Measurements from ENCODE around the gene IL17RB. TPM values are rescaled to one million over a fixed set of nuclear protein-coding genes. Genes with fewer than 3 reads are reported as not detected.

IL17RB gene, protein sequence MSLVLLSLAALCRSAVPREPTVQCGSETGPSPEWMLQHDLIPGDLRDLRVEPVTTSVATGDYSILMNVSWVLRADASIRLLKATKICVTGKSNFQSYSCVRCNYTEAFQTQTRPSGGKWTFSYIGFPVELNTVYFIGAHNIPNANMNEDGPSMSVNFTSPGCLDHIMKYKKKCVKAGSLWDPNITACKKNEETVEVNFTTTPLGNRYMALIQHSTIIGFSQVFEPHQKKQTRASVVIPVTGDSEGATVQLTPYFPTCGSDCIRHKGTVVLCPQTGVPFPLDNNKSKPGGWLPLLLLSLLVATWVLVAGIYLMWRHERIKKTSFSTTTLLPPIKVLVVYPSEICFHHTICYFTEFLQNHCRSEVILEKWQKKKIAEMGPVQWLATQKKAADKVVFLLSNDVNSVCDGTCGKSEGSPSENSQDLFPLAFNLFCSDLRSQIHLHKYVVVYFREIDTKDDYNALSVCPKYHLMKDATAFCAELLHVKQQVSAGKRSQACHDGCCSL
- total RNA-seq = under 0.01 TPM

DNA sequence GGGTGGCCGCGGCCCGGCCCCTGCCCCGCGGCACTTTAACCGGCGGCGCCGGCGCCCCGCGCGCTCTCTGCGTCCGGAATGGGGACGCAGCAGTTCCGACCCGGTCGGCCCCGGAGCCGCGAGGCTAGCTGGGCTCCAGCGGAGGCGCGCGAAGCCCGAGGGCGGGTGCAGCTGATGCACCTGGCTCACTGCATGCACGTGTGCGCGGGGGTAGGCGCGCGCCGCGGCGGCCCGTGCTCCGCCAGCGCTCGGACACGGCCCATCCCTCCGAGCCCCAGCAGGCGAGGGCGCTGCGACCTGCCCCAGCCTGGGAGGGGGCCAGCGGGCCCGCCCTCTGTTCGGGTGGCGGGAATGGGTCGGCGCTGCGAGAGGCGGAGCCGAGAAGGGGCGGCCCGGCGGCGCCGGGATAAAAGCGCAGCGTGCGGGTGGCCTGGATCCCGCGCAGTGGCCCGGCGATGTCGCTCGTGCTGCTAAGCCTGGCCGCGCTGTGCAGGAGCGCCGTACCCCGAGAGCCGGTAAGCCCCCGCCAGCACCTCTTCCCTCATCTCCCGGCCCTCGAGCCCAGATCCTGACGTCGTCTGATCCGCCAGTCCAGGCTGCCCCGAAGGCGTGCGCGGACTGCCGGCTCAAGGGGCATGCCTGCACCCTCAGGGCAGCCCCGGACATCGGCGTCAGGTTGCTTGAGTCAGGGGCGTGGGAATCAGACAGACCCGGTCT is at the start of gene IL17RB, which contains the start of gene CHDH:
IL17RB (plus strand) TSS at position 435 of the 717 bp plus-strand sequence; CDS start at position 456, 21 bp downstream.
CHDH (minus strand) TSS at position 286 of the 717 bp plus-strand sequence. CDS start 22,411 bp downstream, outside the sequence.
- DNase-seq (ENCODE audit: low read depth in 2 of 3, low spot score in 2 of 3) = peak in 2 of 3 donors; percentile 11 to 14

DNA sequence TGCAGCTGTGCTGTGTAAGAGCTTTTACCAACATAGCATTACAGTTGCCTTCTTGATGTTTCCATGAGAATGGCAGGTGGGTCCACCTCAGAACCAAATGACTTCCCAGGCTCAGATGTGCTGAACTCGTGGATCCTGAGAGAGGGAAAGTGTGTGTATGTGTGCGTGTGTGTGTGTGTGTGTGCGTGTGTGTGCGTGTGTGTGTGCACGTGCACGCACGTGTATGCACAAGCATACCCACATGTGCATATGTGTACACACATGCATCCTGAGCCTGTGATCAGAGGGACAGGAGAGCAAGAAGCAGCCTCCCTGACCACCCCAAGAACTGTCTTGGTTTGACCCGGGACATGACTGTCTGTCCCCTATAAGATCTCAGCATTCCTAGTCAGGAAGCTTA is 48.2 kb upstream of the IL17RB start:
- DNase-seq (ENCODE audit: low read depth in 2 of 3, low spot score in 2 of 3) = no peak

DNA sequence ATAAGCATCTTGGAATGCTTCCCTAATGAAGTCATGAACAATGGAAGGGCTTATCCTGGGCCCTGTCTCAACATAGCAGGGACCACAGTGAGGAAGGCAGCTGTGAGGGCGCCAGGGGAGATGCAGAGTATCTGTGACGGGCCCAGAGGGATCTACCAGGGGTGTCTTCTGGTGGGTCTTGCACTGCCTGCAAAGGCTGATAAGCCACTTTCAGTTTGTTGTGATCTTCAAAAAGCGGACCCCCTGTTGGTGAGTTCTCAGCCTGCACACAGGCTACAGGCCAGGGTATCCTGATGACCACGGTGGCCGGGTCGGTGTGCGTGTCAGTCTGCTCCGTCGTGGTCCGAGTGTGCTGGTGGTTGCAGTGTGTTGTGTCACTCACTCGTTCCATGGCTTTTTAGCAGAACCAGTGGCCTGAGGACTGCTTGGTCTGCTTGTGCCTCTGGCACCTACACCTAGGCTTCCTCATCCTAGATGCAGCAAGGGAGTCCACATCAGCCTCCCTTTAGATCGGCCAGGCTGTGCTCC is 47.0 kb upstream of the IL17RB start:
- no peak for DNase-seq (ENCODE audit: low read depth in 2 of 3, low spot score in 2 of 3)

DNA sequence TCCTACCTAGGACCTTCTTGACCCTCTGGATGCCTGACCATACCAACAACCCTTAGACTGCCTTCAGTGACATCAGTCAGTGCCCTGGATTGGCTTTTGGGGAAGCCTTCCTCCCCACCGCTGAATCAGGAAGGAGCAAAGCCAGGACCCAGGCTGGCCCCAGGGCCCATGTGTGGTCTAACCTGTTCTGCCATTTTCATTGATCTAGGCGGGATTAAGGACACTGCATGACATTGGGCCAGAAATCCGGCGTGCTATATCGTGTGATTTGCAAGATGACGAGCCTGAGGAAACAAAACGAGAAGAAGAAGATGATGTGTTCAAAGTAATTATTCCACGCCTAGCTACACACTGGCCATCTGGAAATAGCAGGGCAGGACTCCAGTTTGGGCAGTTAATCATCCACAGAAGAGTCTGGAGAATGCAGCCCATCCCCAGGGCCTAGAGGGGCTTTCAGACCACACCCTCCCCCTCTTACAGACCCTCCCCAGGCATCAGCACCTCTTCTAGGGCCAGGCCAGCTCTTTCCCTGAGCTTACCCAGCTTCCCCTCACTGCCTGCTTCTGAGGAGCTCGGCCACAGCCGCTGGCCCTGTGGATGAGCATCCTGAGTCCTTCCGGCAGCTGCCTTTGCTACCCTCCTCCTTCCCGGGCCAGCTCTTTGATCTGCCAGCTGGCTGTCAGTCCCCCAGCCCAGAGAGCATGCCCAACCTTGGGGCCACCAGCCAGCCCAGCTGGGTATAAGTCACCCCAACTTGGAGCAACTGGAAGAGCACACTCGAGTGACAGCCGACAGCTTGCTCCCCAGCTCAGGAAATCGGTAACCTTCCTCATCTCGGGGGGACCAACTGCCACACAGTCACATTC is 46.1 kb upstream of the IL17RB start:
- DNase-seq (ENCODE audit: low read depth in 2 of 3, low spot score in 2 of 3) = no peak

DNA sequence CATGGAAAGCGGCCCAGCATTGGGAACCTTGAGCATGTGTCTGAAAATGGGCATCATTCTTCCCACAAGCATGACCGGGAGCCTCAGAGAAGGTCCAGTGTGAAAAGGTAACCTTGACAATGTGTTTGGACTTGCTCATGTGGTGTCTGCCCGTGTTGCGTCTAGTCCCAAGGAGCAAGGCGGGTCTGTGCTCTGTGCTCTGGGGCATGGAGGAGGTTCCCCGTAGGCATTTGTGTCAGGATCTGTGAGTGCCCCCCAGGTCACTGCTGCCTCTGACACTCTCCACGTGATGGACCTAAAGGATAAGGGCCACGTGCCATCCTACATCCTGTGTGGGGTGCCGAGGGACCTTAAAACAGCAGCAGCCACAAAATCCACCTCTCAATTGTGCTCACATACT is 45.0 kb upstream of the IL17RB start:
- DNase-seq (ENCODE audit: low read depth in 2 of 3, low spot score in 2 of 3) = no peak

DNA sequence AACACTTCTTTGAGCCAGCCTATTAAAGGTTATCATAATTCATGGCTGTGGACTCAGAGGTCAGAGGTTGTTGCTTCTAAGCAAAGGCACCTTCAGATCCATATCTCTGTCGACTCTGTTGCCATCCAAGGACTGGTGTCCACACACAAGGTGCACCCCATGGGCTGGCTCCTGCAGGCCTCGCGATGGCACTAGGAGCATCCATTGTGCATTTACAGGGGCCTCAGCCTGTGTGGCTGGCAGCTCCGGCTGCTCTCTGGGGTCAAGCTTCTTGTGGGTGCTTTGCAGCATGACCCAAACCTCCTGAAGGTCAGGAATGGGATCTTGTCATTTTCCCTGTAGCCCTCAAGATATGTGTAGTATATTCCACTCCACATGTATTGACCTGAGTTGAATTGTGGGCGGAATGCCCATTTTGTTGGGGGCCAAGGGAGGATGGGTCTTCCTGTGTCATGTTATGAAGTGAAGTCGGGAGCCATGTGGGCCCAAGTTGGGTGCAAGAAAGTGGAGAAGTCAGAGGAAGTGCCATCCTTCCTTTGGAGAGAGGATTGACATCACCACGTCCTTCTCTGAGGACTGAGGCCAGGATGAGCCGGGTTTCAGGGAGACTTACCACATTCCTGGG is 44.0 kb upstream of the IL17RB start:
- DNase-seq (ENCODE audit: low read depth in 2 of 3, low spot score in 2 of 3) = no peak

DNA sequence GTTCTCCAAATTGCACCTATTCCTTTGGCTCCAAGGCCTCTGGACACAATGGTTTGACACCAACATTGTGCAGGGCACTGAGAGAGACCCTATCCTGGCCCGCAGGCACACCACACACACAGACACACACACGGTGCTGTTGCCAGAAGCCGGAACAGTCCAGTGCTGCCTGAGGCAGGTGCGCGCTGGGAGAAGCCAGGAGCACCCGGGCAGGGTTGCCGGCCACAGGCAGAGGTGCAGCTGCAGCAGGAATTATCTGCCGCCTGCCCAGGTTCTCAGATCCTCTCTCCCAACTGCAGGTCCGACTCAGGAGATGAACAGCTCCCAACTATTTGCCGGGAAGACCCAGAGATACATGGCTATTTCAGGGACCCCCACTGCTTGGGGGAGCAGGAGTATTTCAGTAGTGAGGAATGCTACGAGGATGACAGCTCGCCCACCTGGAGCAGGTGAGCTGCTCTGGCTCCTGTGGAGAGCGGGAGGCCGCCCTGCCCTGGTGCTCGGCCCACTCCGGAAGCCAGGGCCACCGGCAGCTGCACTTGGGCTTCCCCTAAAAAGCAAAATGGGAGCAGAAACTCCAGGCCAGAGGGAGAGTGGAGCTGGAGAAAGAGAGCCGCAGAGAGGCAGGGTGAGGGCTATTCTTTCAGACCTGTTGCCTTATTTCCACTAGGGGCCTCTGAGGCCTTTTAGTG is 43.1 kb upstream of the IL17RB start:
- DNase-seq (ENCODE audit: low read depth in 2 of 3, low spot score in 2 of 3) = no peak

DNA sequence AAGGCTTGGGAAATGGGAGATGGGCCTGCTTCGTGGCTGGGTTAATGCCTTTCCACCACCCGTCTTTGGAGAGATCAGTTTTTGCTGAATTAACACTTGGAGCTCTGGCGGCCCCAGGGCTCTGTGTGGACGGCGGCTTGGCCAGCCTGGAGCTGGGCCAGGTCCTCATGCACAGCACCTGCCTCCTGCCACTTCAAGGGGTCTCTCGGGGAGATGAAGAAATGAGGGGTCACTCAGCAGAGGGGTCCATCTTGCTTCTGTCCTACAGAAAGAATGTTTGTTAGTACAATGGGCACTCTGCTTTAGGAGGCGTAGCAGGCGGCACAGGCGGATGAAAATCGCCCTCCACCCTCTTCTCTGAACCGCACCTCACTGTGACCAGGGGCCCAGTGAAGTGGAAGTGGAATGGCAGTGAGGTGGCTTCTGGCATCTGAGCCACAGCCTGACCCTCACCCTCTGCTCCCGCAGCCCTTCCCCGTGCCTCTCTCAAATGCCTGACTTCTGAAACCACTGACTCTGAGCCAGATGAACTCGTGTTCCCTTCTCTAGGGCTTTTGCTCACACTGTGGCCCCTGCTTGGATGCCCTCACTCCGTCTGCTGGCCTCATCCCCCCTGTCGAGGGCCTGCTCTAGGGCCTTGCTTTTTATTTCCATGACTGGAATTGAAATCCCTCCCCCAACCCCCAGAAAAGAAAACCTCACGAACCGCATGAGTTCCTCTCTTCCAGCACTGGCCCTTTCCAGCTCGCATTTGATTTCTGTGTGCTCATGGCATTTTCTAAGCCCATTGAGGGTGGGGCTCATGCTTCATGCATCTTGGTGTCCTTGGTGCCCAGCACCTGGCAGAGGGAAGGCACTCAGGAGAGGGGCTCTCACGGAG is 42.3 kb upstream of the IL17RB start:
- DNase-seq (ENCODE audit: low read depth in 2 of 3, low spot score in 2 of 3) = no peak

DNA sequence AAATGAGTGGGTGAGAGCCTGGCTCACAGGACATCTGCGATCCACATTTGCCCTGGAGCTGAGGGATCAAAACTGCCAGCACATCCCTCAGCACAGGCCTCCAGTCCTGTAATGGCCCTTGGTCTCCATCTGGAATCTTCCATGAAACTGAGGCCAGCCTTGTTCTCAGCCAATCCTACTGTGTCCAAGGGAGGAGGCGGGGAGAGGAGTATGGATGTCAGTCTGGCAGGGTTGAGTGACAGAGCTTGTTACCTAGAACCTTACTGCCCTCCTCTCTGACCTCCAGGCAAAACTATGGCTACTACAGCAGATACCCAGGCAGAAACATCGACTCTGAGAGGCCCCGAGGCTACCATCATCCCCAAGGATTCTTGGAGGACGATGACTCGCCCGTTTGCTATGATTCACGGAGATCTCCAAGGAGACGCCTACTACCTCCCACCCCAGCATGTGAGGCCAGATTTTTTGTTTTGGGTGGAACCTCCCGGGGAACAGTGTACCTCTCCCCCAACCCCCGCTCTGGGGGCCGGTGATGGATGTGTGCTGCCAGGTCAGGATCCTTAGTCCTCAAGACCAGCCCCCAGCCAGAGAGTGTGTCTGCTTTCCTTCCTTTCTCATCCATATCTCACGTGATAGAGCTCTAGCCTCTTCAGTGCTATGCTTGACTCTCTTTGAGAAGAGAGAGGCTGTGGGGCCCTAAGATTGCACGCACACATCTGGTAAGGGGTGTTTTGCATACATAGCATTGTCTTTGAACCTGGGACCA is 41.5 kb upstream of the IL17RB start:
- no peak for DNase-seq (ENCODE audit: low read depth in 2 of 3, low spot score in 2 of 3)

DNA sequence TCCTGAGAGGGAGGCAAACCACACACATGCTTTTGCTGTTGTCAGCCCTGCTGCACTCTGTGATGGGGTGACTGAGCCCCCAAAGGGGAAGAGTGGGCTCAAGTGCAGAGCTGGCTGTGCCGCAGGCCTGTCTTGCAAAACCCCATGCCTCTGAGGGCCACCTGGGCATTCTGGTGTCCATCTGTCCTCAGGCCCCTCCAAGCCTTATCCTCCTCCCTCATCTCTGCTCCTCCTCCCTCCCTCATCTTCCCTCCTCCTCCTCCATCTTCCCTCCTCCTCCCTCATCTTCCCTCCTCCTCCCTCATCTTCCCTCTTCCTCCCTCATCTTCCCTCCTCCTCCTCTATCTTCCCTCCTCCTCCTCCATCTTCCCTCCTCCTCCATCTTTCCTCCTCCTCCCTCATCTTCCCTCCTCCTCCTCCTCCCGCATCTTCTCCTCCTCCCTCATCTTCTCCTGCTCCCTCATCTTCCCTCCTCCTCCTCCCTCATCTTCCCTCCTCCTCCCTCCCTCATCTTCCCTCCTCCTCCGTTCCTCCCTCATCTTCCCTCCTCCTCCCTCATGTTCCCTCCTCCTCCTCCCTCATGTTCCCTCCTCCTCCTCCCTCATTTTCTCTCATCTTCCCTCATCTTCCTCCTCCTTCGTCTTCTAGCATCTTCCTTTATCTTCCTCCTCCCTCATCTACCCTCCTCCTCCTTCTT is 40.8 kb upstream of the IL17RB start:
- DNase-seq (ENCODE audit: low read depth in 2 of 3, low spot score in 2 of 3) = no peak

DNA sequence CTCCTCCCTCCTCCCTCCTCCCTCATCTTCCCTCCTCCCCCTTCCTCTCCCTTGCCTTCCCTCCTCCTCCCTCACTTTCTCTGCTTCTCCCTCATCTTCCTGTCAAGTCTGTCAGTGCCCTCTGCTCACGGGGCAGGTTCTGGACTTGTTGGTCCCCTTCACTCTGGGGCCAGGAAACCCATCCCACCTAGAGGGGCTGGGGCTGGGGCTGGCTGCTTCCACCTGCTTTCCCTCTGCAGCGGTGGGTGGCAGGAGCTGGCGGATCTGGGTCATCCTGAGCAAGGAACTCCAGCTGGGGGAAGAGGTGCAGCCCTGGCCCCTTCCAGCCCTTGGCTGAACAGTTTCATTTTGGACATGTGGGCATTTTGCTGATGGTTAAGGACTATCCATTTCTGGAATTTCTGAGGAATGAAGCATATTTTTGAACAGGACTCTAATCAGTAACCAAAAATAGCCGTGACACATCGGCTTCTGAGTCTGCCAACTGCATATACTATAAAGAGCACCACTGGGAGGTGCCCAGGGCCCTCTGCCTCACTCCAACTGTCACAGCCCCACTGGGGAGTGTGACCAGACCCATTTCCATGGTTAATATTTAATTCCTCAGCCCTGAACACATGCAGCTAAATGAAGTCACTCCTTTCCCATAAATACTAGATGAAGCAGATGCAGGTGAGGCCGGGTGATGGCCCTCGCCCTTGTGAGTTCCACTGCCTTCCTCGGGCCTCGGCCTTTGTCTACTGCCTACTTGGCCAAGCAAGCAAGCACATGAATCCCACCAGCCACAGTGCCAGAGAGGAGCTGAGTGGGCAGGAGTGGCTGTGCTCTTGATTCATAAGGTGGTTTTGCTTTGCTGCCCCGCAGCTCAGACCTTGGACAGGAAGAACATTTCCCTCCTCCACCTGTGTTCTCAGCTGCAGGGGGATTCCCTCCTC is 39.9 kb upstream of the IL17RB start:
- DNase-seq (ENCODE audit: low read depth in 2 of 3, low spot score in 2 of 3) = no peak

DNA sequence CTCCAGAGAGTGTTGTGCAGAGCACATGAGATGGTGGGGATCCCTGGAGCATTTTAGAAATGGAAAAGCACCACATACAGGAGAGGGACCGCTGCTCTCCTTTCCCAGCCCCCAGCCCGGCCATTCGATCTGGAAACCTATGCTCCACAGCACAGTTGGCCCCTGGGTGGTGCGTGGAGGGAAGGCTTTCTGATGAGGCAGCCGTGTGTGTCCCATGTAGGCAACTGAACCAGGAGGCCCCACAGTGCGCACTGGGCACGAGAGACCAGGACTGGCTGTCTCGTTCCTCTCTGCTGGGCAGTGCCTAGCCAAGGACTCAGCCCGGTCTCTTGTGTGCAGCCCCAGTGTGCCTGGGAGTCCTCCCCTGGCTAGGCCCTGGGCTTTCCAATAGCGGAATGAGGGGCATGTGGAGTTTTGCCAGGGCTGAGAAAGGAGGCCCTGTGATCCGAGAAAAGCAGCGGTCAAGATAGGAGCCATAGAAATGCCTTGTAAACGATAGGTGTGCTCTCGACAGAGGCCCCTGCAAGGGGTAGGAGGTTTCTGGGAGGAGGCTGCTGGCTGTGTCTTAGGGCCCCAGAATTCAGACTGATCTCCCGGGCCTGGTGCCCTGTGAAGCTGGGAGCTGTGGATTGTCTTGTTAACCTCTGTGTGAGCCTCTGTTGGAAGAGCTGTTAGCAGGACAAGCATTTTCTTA is 39.1 kb upstream of the IL17RB start:
- DNase-seq (ENCODE audit: low read depth in 2 of 3, low spot score in 2 of 3) = no peak

DNA sequence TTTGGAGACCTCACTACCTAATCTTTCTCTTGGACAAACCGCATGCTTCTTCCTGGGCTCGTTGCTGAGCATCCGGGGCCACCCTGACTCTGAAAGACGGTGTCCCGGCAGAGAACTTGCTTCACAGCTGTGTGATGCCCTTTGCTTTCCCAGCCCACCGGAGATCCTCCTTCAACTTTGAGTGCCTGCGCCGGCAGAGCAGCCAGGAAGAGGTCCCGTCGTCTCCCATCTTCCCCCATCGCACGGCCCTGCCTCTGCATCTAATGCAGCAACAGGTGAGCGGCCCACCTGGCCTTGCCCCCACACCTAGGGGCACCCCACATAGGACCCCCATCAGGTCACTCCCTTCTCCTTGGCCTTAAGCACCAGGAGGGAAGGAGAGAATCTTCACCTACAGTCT is 37.9 kb upstream of the IL17RB start:
- no peak for DNase-seq (ENCODE audit: low read depth in 2 of 3, low spot score in 2 of 3)

DNA sequence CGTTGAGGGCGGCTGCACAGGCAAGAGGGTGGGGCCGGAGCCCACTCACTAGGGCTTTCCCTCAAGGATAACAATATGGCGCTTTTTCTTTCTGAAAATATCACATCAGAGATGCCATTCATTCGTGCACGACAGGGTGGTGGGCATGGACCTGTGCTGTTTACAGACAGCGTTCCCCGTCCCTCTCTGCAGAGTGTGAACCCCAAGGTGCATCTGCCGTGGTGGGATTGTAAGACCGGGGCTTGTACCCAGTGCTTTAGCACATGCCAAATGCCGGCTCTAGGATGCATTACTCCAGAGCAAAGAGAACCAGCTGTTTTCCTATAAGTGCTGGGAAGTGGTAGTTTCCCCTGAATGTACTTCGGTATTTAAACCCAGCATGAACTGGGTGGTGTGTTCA is 37.1 kb upstream of the IL17RB start:
- DNase-seq (ENCODE audit: low read depth in 2 of 3, low spot score in 2 of 3) = no peak

DNA sequence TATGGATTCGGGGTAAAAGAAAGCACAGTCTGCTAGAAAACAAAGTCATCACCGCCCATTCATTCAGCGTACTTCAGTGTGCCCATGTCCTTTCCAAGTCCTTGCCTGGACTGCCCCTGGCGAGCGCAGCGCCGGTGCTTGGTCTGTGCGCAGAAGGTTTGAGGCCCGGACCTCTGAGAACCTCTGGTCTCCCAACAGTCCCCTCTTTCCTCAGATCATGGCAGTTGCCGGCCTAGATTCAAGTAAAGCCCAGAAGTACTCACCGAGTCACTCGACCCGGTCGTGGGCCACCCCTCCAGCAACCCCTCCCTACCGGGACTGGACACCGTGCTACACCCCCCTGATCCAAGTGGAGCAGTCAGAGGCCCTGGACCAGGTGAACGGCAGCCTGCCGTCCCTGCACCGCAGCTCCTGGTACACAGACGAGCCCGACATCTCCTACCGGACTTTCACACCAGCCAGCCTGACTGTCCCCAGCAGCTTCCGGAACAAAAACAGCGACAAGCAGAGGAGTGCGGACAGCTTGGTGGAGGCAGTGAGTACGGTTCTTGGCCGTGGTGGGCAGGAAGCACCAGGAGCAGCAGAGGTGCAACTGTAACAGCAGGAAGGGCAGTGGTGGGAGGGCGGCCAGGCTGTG is 36.5 kb upstream of the IL17RB start:
- DNase-seq (ENCODE audit: low read depth in 2 of 3, low spot score in 2 of 3) = no peak

Measured in hematopoietic multipotent progenitor cell (in vitro differentiated cells).